K562 (cell line): ENCODE results near the gene SCGB1A1.

Experiments
- BACH1 ChIP-seq: fragments of 200-800 bp; sonication (Bioruptor generic); IDR thresholded peaks from 2 replicates; pipeline ENCODE4 v1.6.1; 2016; ENCODE audit warnings: missing genetic modification characterization, missing compliant biosample characterization
- CBX3 ChIP-seq, 2 experiments: IDR thresholded peaks; 1 replicate in 1 of 2; 2 replicates in 1 of 2; pipeline ENCODE4 v1.6.1; 2012; ENCODE audit warnings: inconsistent platforms in 2 of 2, low read length in 2 of 2, borderline replicate concordance in 1 of 2, control low read depth in 1 of 2
- CEBPB ChIP-seq: fragments of 450-650 bp; IDR thresholded peaks from 2 replicates; pipeline ENCODE4 v1.6.1; 2016; ENCODE audit warnings: missing genetic modification characterization, missing compliant biosample characterization
- CGGBP1 ChIP-seq: fragments of 250-450 bp; sonication (Bioruptor Pico); IDR thresholded peaks from 2 replicates; pipeline ENCODE4 v1.9.0; 2021; ENCODE audit warnings: mild to moderate bottlenecking
- PTRF ChIP-seq: fragments of 450-650 bp; IDR thresholded peaks from 2 replicates; pipeline ENCODE4 v1.6.1; 2016; ENCODE audit warnings: mild to moderate bottlenecking, missing genetic modification characterization, missing compliant biosample characterization
- SNRNP70 ChIP-seq: fragments of 200-400 bp; formaldehyde crosslinking; optimal IDR thresholded peaks from 2 replicates; pipeline ENCODE3; 2017; ENCODE audit warnings: low read depth, low read length
- ZNF23 ChIP-seq: fragments of 250-450 bp; sonication (Bioruptor Pico); IDR thresholded peaks from 2 replicates; pipeline ENCODE4 v1.4.0; 2020; ENCODE audit warnings: mild to moderate bottlenecking

- TF ChIP-seq CGGBP1 (CRISPR knock-in tag) (no peak), PTRF (tag) (no peak), ZNF23 (CRISPR knock-in tag) (no peak), SNRNP70 (no peak), CEBPB (tag) (no peak), CBX3 (IDR thresholded peaks at IDR 0.05; ENCODE audit: borderline replicate concordance in 1 of 2, low read length in 2 of 2) (no peak), BACH1 (tag) (no peak)
Observed at GRCh38 chr11:62468577-62468976, 49.7 kb downstream of the SCGB1A1 start.
